ENCODE data around the gene SORD. TPM values are rescaled to one million over a fixed set of nuclear protein-coding genes. Genes with fewer than 3 reads are reported as not detected.

The SORD gene
- total RNA-seq, 1 donor, result 13.2 TPM

- TF ChIP-seq CTCF (IDR thresholded peaks at IDR 0.05; ENCODE audit: insufficient read depth, low read length), result peak; percentile 100
- H3K4me3 ChIP-seq (ENCODE audit: low read depth, low read length), result no peak overlapping the region
- DNase-seq (ENCODE audit: low read depth), result peak; percentile 88
Observed at GRCh38 chr15:45118131-45118588, 95.2 kb downstream of the SORD start.

GRCh38 chr15:45118996-45119395, 96.0 kb downstream of the SORD start:
- no peak for DNase-seq (ENCODE audit: low read depth)
- H3K4me3 ChIP-seq (ENCODE audit: low read depth, low read length), result no peak overlapping the region
- TF ChIP-seq CTCF (IDR thresholded peaks at IDR 0.05; ENCODE audit: insufficient read depth, low read length), result no peak

- no peak for TF ChIP-seq CTCF (IDR thresholded peaks at IDR 0.05; ENCODE audit: insufficient read depth, low read length)
- no peak overlapping the region for H3K4me3 ChIP-seq (ENCODE audit: low read depth, low read length)
- no peak for DNase-seq (ENCODE audit: low read depth)
Observed at GRCh38 chr15:45120081-45120972, 97.3 kb downstream of the SORD start.

GRCh38 chr15:45121020-45121419, 98.0 kb downstream of the SORD start:
- no peak overlapping the region for H3K4me3 ChIP-seq (ENCODE audit: low read depth, low read length)
- no peak for DNase-seq (ENCODE audit: low read depth)
- no peak for TF ChIP-seq CTCF (IDR thresholded peaks at IDR 0.05; ENCODE audit: insufficient read depth, low read length)

GRCh38 chr15:45121706-45122417, 98.9 kb downstream of the SORD start:
- DNase-seq (ENCODE audit: low read depth), result peak; percentile 82
- no peak for TF ChIP-seq CTCF (IDR thresholded peaks at IDR 0.05; ENCODE audit: insufficient read depth, low read length)
- no peak overlapping the region for H3K4me3 ChIP-seq (ENCODE audit: low read depth, low read length)

GRCh38 chr15:45122719-45123118, 99.7 kb downstream of the SORD start:
- H3K4me3 ChIP-seq (ENCODE audit: low read depth, low read length), result no peak overlapping the region
- TF ChIP-seq CTCF (IDR thresholded peaks at IDR 0.05; ENCODE audit: insufficient read depth, low read length), result no peak
- no peak for DNase-seq (ENCODE audit: low read depth)

Measured in fibroblast of the aortic adventitia (primary cell).